Measurements from ENCODE around the gene IFI30.
A peak's percentile ranks its signal among the peaks of the same experiment; 100 is the strongest.
"Not testable (repeated sequence)": the region's sequence is repeated elsewhere in the genome, so short reads cannot be mapped to it uniquely, and the experiment has no call there.

IFI30 gene

DNA sequence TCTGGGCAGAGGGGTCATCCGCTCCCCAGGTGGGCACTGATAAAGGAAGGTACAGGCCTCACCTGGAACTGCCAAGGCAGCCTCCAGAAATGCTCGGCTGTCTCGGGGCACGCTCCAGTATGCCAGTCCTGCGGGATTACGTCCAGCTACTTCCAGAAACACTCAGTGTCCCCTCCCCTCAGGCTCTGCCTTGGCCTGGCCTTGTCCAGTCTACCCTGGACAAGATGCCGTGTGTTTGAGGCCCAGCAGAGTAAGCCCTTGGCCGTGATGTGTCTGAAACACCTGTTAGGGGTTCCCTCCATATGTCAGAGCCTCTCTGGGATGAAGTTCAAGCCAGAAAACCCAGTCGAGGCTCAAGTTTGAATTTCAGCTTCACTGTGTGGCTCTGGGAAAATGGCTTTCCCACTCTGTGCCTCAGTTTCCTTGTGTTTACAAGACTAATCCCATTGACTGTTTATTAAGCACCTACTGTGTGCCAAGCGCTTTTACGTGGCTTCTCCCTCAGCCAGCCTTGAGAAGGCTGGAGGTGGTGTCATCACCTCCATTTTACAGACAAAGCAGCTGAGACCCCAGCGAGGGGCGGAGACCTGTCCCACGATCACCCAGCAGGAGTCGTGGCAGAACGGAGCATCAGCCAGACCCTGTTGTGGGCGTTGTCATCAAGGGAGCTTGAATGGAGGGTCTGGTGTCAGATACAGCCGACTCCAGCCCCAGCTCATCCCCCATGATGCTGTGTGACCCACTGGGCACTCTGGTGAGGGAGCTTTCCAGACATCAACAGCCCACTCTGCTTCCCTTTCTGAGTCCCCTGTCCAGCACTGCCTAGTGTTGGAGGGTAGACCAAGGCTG is 22.6 kb upstream of the IFI30 start:
- Histone ChIP-seq H3K27ac (peak overlapping the region in 4 of 21 experiments; percentile 91 to 95 (median 92)), H3K4me3 (no peak overlapping the region)

- H3K27ac ChIP-seq: peak overlapping the region; percentile 67 to 96 (median 91)
- H3K4me3 ChIP-seq: peak overlapping the region; percentile 56 to 84 (median 67)
These were observed 21.2 kb upstream of the IFI30 start for GRCh38 chr19:18152442-18152816.

- peak within 1 kb of the TSS; percentile 67 to 97 (median 93) for H3K27ac ChIP-seq
- H3K4me3 ChIP-seq: peak within 1 kb of the TSS; percentile 56 to 84 (median 67)
These were observed 20.6 kb upstream of the IFI30 start, which contains the start of gene PIK3R2 for GRCh38 chr19:18152817-18153555. Gene PIK3R2 (plus strand): TSS chr19:18153163. CDS start chr19:18155880, 2,717 bp downstream.

DNA sequence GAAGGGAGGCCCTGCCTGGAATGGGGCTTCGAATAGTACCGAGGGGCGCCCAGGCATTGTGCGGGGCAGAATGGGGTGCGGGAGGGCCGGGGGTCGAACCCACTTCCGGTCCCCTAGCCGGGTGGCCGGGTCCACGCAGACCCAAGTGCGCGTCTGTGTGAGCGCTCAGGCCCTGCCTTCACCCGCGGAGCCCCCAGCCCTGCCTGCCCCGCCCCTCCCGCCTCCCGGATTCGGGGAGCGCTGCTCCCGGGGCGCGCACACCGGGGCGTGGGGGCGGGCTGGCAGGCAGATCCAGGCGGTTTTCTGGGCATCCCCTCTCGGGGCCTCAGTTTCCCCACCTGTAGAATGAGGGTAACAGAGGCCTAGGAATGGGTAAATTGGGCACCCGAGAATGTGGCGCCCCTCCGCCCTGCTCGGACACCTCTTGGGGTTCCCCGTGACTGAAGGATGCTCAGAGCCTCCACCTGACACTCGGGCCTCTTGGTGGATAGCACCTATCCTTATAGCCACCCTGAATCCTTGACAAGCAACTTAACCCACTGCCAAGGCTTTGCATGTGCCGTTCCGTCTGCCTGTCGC is 20.0 kb upstream of the IFI30 start:
- peak overlapping the region; percentile 56 to 84 (median 67) for H3K4me3 ChIP-seq
- peak overlapping the region; percentile 34 to 97 (median 93) for H3K27ac ChIP-seq

- Histone ChIP-seq H3K4me3 (no peak overlapping the region), H3K27ac (peak overlapping the region in 8 of 21 experiments; percentile 5 to 91 (median 62))
These were observed 18.2 kb upstream of the IFI30 start for GRCh38 chr19:18155095-18156087.

DNA sequence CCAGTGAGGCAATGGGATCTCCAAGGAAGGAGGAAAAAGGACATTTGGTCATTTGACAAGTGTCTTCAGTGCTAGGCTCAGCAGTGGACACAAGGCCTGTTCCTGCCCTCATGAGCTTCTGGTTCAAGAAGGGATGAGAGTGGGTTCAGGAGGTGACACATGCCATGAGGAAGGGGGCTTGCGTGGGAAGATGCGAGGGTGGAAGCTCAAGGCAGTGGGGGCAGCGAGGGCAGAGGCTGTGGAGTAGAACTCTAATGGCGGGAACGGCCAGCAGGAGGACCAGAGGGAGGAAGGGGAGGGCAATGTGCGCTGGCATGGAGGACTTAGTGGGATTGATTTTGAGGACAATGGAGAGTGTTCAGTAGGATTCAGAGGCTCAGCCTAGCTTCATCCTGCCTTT is 17.3 kb upstream of the IFI30 start:
- H3K4me3 ChIP-seq: no peak overlapping the region

GRCh38 chr19:18156841-18157464 is 16.7 kb upstream of the IFI30 start:
- Histone ChIP-seq H3K27ac (peak overlapping the region in 18 of 21 experiments; percentile 2 to 74 (median 48)), H3K4me3 (no peak overlapping the region)

More for the DNA sequence above, 17.3 kb upstream of the IFI30 start:
- H3K27ac ChIP-seq: peak overlapping the region in 15 of 21 experiments; percentile 2 to 72 (median 49)

- peak overlapping the region in 18 of 21 experiments; percentile 2 to 74 (median 47) for H3K27ac ChIP-seq
- H3K4me3 ChIP-seq: no peak overlapping the region
These were observed 16.0 kb upstream of the IFI30 start for GRCh38 chr19:18157465-18158063.

GRCh38 chr19:18158467-18158866 is 15.1 kb upstream of the IFI30 start:
- H3K27ac ChIP-seq: peak overlapping the region in 1 of 21 experiments; percentile 67
- no peak overlapping the region for H3K4me3 ChIP-seq

DNA sequence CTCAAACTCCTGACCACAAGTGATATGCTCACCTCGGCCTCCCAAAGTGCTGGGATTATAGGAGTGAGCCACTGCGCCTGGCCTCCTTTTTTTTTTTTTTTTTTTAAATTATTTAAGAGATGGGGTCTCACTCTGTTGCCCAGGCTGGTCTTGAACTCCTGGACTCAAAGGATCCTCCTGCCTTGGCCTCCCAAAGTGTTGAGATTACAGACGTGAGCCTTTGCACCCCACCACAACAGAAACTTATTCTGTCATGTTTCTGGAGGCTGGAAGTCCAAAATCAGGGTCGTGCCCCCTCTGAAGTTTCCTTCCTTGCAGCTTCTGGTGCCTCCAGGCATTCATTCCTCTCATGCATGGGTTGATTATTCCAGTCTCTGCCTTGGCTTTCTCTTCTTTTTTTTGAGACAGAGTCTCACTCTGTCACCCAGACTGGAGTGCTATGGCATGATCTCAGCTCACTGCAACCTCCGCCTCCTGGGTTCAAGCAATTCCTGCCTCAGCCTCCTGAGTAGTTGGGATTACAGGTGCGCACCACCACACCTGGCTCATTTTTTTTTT is 14.5 kb upstream of the IFI30 start:
- H3K27ac ChIP-seq: not testable (repeated sequence)

DNA sequence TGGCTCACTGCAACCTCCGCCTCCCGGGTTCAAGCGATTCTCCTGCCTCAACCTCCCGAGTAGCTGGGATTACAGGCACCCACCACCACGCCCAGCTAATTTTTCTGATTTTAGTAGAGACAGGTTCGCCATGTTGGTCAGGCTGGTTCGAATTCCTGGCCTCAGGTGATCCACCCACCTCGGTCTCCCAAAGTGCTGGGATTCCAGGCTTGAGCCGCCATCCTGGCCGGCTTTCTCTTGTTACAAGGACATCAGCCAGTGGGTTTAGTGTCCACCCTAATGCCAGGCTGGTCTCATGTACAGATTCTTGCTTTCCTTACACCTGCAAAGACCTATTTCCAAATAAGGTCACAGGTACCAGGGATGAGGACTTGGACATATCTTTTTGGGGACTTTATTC is 13.8 kb upstream of the IFI30 start:
- Histone ChIP-seq H3K4me3 (no peak overlapping the region), H3K27ac (peak overlapping the region in 1 of 21 experiments; percentile 13)

More for the DNA sequence above, 14.5 kb upstream of the IFI30 start:
- H3K4me3 ChIP-seq: not testable (repeated sequence)

GRCh38 chr19:18160493-18160970 is 13.1 kb upstream of the IFI30 start:
- Histone ChIP-seq H3K4me3 (peak overlapping the region; percentile 19 to 50 (median 31)), H3K27ac (peak overlapping the region; percentile 40 to 93 (median 82))

GRCh38 chr19:18160971-18161635 is 12.5 kb upstream of the IFI30 start:
- H3K4me3 ChIP-seq: peak overlapping the region; percentile 19 to 50 (median 31)
- peak overlapping the region; percentile 40 to 93 (median 82) for H3K27ac ChIP-seq

DNA sequence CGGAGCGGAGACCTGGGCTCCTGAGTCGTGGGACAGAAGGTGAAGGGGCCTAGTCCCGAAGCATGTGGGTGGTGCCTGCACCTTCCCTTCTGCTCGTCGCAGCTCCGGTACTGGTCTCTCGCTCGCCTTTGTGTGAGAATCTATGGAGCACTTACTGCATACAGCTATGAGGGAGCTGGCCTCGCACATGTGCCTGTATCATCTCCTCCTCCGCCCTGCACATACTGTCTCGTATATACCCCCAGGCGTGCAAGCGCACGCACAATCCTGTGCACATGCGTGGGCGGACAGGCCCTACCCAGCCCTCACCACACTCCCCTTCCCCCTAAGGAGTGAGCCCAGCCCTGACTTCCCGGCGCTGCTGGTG is 12.0 kb upstream of the IFI30 start:
- peak overlapping the region in 3 of 7 experiments; percentile 17 to 50 (median 45) for H3K4me3 ChIP-seq
- H3K27ac ChIP-seq: peak overlapping the region in 11 of 21 experiments; percentile 1 to 90 (median 54)

DNA sequence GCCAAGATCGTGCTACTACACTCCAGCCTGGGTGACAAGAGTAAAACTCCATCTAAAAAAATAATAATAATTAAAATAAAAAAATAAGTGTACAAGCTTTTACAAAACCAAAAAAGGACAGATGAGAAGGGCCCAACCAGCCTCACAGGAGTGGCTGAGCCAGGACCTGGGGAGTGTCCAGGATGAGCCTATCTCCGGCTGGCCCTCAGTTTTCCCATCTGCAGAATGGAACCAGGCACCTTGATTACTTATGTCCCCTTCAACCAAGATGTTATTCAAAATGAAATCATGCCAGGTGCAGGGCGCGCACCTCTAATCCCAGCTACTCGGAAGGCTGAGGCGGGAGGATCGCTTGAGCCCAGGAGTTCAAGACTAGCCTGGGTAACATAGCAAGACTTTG is 9.5 kb upstream of the IFI30 start:
- H3K4me3 ChIP-seq: no peak overlapping the region
- no peak overlapping the region for H3K27ac ChIP-seq

- Histone ChIP-seq H3K4me3 (no peak overlapping the region), H3K27ac (no peak overlapping the region)
These were observed 7.6 kb upstream of the IFI30 start for GRCh38 chr19:18165794-18166544.
